Measurements from ENCODE around the gene MOSPD3.

Gene MOSPD3

DNA sequence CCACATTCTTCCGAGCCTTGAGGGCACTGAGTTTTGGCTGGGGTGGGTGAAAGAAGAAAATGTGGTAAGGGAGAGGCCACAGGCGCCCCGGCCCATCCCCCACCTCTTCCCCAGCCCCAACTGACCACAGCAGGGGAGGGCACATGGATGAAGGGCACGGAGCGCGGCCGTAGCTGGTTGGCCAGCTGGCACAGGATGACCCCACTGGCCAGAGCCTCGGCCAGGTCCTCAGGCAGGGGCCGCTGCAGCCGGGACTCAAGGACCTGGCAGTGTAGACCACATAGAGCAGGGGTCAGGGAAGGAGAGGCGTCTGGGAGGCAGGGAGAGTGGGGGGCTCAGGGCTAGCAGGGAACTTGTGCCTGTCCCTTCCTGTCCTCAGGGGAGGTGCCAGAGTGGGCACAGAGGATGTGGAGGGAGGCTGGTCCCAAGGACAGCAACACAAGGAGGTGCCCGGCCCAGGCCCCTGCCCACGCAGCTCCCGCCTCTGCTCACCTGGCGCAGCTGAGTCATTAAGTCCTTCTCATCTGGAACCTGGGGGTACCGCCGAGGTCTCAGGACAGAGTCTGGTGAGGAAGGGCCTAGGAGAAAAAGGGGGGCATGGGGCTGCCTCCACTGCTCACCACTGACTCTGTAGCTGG is 36.5 kb upstream of the MOSPD3 start:
- DNase-seq (ENCODE audit: low read depth), result no peak

DNA sequence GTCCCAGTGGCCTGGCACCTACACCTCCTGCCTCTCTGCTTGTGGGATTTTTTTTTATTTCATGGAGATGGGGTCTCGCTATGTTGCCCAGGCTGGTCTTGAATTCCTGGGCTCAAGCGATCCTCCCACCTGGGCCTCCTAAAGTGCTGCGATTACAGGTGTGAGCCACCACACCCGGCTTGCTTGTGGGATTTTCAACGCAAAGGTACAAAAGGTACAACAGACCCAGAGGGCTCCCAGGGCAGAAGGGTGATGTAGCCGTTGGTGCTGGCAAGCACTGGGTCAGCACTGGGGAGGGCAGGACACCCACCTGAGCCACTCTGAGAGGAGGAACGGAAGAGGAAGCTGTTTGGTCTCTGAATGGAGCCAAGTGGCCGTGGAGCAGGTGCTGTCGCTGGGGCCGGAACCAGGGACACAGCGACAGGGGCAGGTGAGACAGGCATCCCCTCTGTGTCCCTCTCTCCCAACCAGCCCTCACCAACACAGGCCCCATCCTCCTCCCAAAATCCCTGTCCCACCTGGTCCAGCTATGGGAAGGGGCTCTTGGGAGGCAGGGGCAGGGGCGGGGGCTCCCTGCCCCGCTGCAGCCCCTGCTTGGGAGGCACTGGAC is 35.9 kb upstream of the MOSPD3 start:
- no peak for DNase-seq (ENCODE audit: low read depth)

GRCh38 chr7:100577103-100577502 is 35.2 kb upstream of the MOSPD3 start:
- DNase-seq (ENCODE audit: low read depth), result no peak

DNA sequence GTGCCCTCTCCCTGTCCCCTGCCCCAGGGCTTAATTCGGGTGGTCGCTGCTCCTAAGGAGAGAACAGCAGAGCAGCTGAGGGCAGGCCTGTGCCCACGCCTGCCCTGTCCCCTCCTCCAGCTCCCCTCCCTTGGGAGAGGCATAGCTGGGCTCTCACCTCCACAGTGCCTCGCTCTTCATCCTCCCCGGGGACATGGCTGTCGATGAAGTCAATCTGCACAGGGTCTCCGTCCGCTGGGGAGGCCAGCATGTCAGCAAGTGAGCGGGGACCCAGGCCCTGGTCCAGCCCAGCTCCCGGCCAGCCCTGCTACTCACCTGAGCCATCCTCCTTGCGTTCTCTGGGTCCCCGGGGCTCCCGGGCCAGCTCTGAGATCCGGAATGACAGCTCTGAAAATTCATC is 34.8 kb upstream of the MOSPD3 start:
- no peak for DNase-seq (ENCODE audit: low read depth)

- DNase-seq (ENCODE audit: low read depth), result no peak
Measured at GRCh38 chr7:100578246-100579183, 33.8 kb upstream of the MOSPD3 start.

- DNase-seq (ENCODE audit: low read depth), result no peak
Measured at GRCh38 chr7:100580466-100581283, 31.7 kb upstream of the MOSPD3 start.

GRCh38 chr7:100582041-100582579 is 30.2 kb upstream of the MOSPD3 start:
- DNase-seq (ENCODE audit: low read depth), result no peak

- DNase-seq (ENCODE audit: low read depth), result no peak
Measured at GRCh38 chr7:100582650-100583049, 29.7 kb upstream of the MOSPD3 start.

- peak; percentile 62 for DNase-seq (ENCODE audit: low read depth)
Measured at GRCh38 chr7:100583132-100584053, 28.9 kb upstream of the MOSPD3 start.

- no peak for DNase-seq (ENCODE audit: low read depth)
Measured at GRCh38 chr7:100584054-100584682, 28.2 kb upstream of the MOSPD3 start.

- DNase-seq (ENCODE audit: low read depth), result no peak
Measured at GRCh38 chr7:100584683-100585510, 27.4 kb upstream of the MOSPD3 start.

DNA sequence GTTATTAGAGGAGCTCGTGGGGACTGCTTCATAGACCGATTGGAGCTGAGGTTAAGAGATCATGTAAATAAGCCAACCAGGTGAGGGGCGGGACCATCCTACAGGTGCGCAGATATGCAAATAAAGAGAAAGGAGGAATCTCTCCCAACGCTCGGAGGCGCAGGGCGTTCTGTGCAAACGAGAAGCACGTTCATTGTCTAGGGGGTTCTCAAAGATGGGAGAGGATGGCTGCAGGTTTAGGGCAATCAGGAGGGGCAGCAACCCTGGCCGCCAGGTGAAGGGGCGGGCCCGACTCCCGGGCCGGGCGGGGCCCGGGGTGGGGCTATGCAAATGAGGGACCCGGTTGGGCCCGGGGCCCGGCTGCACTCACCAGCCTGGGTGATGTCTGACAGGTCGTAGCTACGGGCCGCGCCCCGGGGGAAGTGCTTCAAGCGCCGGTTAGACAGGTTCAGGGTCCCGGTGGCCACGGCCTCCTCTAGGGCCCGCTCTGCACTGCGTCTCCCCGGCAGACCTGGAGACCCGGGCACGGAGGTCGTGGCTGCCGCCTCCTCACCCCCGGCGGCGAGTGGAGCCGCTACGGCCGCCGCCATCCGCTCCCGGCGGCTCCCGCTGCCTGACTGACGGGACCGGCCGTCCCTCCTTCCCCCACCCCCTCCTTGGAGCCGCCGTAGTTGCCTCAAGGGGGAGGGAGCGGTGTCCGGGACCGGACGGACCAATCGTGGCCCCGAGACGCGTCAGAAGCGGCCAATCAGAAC is 26.7 kb upstream of the MOSPD3 start, which contains the start of gene LRCH4:
TSS of gene LRCH4 (minus strand) at position 619 of the 755 bp plus-strand sequence. CDS start at position 590, 29 bp downstream.
- DNase-seq (ENCODE audit: low read depth), result peak; percentile 41

GRCh38 chr7:100586266-100587025 is 25.9 kb upstream of the MOSPD3 start, which contains the start of gene FBXO24:
Gene FBXO24, plus strand, starts transcription at chr7:100586328. Its CDS starts 298 bp downstream, at chr7:100586626.
- DNase-seq (ENCODE audit: low read depth), result peak; percentile 99

- no peak for DNase-seq (ENCODE audit: low read depth)
Measured at GRCh38 chr7:100588438-100588837, 23.9 kb upstream of the MOSPD3 start.

DNA sequence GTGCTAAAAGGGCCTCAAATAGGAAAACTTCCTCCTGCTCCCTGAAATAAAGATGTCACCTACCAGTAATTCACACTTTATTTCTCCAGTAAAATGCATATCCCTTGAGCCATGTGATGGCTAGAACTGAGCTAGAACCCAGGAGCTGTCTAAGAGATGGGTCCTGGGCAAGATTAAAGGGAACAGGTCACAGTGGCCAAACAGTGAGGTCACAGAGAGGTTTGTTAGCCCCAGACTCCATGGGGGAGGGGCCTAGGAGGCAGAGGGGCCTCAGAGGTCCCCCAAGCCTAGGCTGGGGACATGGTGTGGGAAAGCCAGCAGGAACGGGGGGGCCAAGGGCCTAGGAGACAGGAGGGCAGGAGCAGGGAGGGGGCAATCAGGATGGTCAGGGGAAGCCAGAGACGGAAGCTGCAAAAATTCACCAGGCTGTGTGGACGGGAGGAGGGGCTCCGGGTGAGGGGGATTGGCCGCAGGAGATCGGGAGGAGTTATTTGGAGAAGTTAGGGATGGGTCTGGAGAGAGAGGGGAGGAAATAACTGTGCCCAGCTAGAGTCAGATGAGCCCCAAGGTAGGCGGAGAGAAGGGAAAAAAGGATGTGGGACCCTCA is 22.9 kb upstream of the MOSPD3 start:
- no peak for DNase-seq (ENCODE audit: low read depth)

DNA sequence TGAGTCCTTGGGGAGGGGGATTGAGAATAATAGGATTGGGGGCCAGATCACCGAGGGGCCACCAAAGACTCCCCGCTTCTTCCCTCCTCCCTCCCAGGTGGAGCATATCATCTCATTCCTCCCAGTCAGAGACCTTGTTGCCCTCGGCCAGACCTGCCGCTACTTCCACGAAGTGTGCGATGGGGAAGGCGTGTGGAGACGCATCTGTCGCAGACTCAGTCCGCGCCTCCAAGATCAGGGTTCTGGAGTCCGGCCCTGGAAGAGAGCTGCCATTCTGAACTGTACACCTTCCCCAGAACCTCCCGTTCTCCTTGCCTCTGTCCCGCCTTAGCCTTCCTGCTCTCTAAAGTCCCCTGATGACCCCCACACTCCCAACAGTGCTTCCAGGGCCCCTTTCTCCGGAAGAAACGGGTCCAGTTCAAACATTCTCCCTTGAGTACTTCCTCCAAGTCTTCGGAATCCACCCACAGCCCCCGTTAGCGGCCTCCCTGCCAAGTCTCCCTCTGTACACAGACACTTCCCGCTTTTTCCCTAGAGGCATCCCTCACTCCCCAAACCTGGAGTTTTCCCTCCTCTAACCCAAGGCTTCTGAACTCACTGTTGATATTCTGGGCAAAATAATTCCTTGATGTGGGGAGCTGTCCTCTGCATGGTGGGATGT is 22.1 kb upstream of the MOSPD3 start:
- DNase-seq (ENCODE audit: low read depth), result no peak
